Keratinocyte (primary cell): ENCODE results near the gene CAST. TPM values are rescaled to one million over a fixed set of nuclear protein-coding genes. Genes with fewer than 3 reads are reported as not detected.

ENCODE experiments used
- DNase-seq: peaks from one replicate; pipeline ENCODE4 v3.0.0-alpha.2; 2011; ENCODE audit warnings: low read depth, missing footprints, low spot score
- FAIRE-seq: peaks from 2 replicates; lab custom pipeline; 2011; peaks lifted over from hg19 to GRCh38; lab: Jason Lieb, UNC
- H2AFZ ChIP-seq: 2 replicates; pipeline ENCODE4 v1.6.0; 2012; ENCODE audit warnings: low read length, control low read depth, inconsistent platforms; ENCODE audit not compliant: control insufficient read depth
- H3K27ac ChIP-seq: 2 replicates; pipeline ENCODE4 v1.5.1; 2011; ENCODE audit warnings: low read length; ENCODE audit not compliant: control insufficient read depth, insufficient read depth
- H3K27me3 ChIP-seq: 3 replicates; pipeline ENCODE4 v1.6.0; 2011; ENCODE audit warnings: low read length; ENCODE audit not compliant: control insufficient read depth, insufficient read depth; ENCODE audit errors: extremely low read depth
- H3K36me3 ChIP-seq, 2 experiments: 2 replicates in 1 of 2; 3 replicates in 1 of 2; pipeline ENCODE4 v1.5.1; 2011; ENCODE audit warnings: low read length in 2 of 2, mild to moderate bottlenecking in 1 of 2; ENCODE audit not compliant: control insufficient read depth in 2 of 2, insufficient read depth in 2 of 2; ENCODE audit errors: extremely low read depth in 1 of 2
- H3K4me1 ChIP-seq: 3 replicates; pipeline ENCODE4 v1.5.1; 2011; ENCODE audit warnings: low read length; ENCODE audit not compliant: control insufficient read depth, insufficient read depth; ENCODE audit errors: extremely low read depth
- H3K4me2 ChIP-seq: 3 replicates; pipeline ENCODE4 v1.6.0; 2011; ENCODE audit warnings: low read depth, low read length; ENCODE audit not compliant: control insufficient read depth, insufficient read depth; ENCODE audit errors: extremely low read depth
- H3K4me3 ChIP-seq, 3 experiments: fragments of 200-600 bp in 1 of 3; sonication (generic) in 1 of 3; 2 replicates in 2 of 3; 3 replicates in 1 of 3; pipeline ENCODE4 v1.5.1; 2011 to 2016; ENCODE audit warnings: low read length in 3 of 3, mild to moderate bottlenecking in 3 of 3, control low read depth in 2 of 3, inconsistent platforms in 1 of 3, low read depth in 1 of 3, mixed read lengths in 1 of 3, mixed run types in 1 of 3, moderate library complexity in 1 of 3; ENCODE audit not compliant: control insufficient read depth in 2 of 3, insufficient read depth in 2 of 3; ENCODE audit errors: extremely low read depth in 1 of 3
- H3K79me2 ChIP-seq: 2 replicates; pipeline ENCODE4 v1.6.0; 2012; ENCODE audit warnings: low read length; ENCODE audit not compliant: control insufficient read depth, insufficient read depth
- H3K9ac ChIP-seq: 3 replicates; pipeline ENCODE4 v1.6.0; 2011; ENCODE audit warnings: low read length; ENCODE audit not compliant: control insufficient read depth, insufficient read depth; ENCODE audit errors: extremely low read depth
- H3K9me1 ChIP-seq: 3 replicates; pipeline ENCODE4 v1.6.0; 2011; ENCODE audit warnings: low read length; ENCODE audit not compliant: control insufficient read depth, insufficient read depth; ENCODE audit errors: extremely low read depth
- H3K9me3 ChIP-seq: 2 replicates; pipeline ENCODE4 v1.5.1; 2012; ENCODE audit warnings: low read depth, low read length; ENCODE audit not compliant: control insufficient read depth
- H4K20me1 ChIP-seq: 3 replicates; pipeline ENCODE4 v1.6.0; 2011; ENCODE audit warnings: low read length; ENCODE audit not compliant: control insufficient read depth, insufficient read depth; ENCODE audit errors: extremely low read depth
- CTCF ChIP-seq, 3 experiments: IDR thresholded peaks in 1 of 3; conservative IDR thresholded peaks in 1 of 3; optimal IDR thresholded peaks in 1 of 3; 2 replicates in 2 of 3; 3 replicates in 1 of 3; pipeline versions ENCODE3 to v1.5.1; 2011; ENCODE audit warnings: low read length in 3 of 3, mild to moderate bottlenecking in 3 of 3, moderate library complexity in 2 of 3, control low read depth in 1 of 3, inconsistent platforms in 1 of 3; ENCODE audit not compliant: insufficient read depth in 2 of 3; ENCODE audit errors: extremely low read depth in 1 of 3
- EZH2 ChIP-seq: IDR thresholded peaks from one replicate; pipeline ENCODE4 v1.6.1; 2012; ENCODE audit warnings: inconsistent platforms, mild to moderate bottlenecking, low read length, moderate library complexity
- dilution Hi-C: fragments of 300-500 bp; cut with MboI; formaldehyde crosslinking; loops from one replicate; pipeline ENCODE4 v1.7.0; 2020; ENCODE audit warnings: low sequenced_read_pairs; ENCODE audit not compliant: extremely low pct_ligation_motif_present
- polyA plus RNA-seq, 5 experiments: library from polyadenylated mRNA; depleted of rRNA in 3 of 5; stranded (reverse) in 3 of 5; stranded (forward) in 1 of 5; unstranded in 1 of 5; fragments of >200 nt; gene quantifications; 1 replicate in 1 of 5; 2 replicates in 3 of 5; 3 replicates in 1 of 5; pipeline versions ENCODE4 v1.2.1 to v1.2.3, GENCODE V29; 2011 to 2012; ENCODE audit warnings: missing spikeins in 2 of 5, low read depth in 1 of 5, low replicate concordance in 1 of 5

CAST gene
- polyA plus RNA-seq, 1 donor (not counting 4 experiments of a cell fraction or from before 2014, with no cell fraction given): 238 TPM

- no peak overlapping the region for H2AFZ ChIP-seq
- no peak overlapping the region for H3K9ac ChIP-seq
- no peaks in the 10 kb centered on the region for H4K20me1 ChIP-seq
- no peak overlapping the region for H3K4me2 ChIP-seq
- dilution Hi-C loops: no loop called here
- no peaks in the 10 kb centered on the region for H3K9me3 ChIP-seq
- TF ChIP-seq EZH2: no peak
- TF ChIP-seq CTCF (optimal IDR thresholded peaks at IDR 0.05 in 1 of 3, IDR thresholded peaks at IDR 0.05 in 1 of 3, conservative IDR thresholded peaks at IDR 0.05 in 1 of 3; ENCODE audit: extremely low read depth in 1 of 3, insufficient read depth in 2 of 3, low read length in 3 of 3): no peak
- H3K9me1 ChIP-seq: no peaks in the 10 kb centered on the region
- H3K79me2 ChIP-seq: peaks cover 29% of the 10 kb centered on the region
- FAIRE-seq: peak; percentile 53
- H3K27me3 ChIP-seq: no peaks in the 10 kb centered on the region
- no peak overlapping the region for H3K4me3 ChIP-seq
- H3K36me3 ChIP-seq: peaks cover 4 to 7% of the 10 kb centered on the region in 2 experiments
- peak overlapping the region; percentile 51 for H3K27ac ChIP-seq
- peaks cover 15% of the 10 kb centered on the region for H3K4me1 ChIP-seq
- no peak for DNase-seq
Measured at GRCh38 chr5:96692441-96692840, 30.3 kb downstream of the CAST start.

GRCh38 chr5:96699186-96699820, 37.1 kb downstream of the CAST start:
- Histone ChIP-seq H3K4me2 (no peak overlapping the region), H3K27me3 (no peaks in the 10 kb centered on the region), H3K4me1 (peaks cover 39% of the 10 kb centered on the region), H3K9me3 (no peaks in the 10 kb centered on the region), H3K9me1 (no peaks in the 10 kb centered on the region), H3K27ac (peak overlapping the region; percentile 98), H3K79me2 (peaks cover 17% of the 10 kb centered on the region), H3K4me3 (no peak overlapping the region), H3K9ac (no peak overlapping the region), H2AFZ (no peak overlapping the region), H3K36me3 (peaks cover 0 to 4% of the 10 kb centered on the region in 2 experiments), H4K20me1 (no peaks in the 10 kb centered on the region)
- DNase-seq: no peak
- peak; percentile 51 for FAIRE-seq
- no peak for TF ChIP-seq EZH2
- TF ChIP-seq CTCF (optimal IDR thresholded peaks at IDR 0.05 in 1 of 3, IDR thresholded peaks at IDR 0.05 in 1 of 3, conservative IDR thresholded peaks at IDR 0.05 in 1 of 3; ENCODE audit: extremely low read depth in 1 of 3, insufficient read depth in 2 of 3, low read length in 3 of 3): no peak
- dilution Hi-C loops: no loop called here
